ENCODE measurements around the gene NUTF2. TPM values are rescaled to one million over a fixed set of nuclear protein-coding genes. Genes with fewer than 3 reads are reported as not detected.

The NUTF2 gene
- total RNA-seq, 1 experiment from 2014 or later: 217 TPM

GRCh38 chr16:67886387-67886786 is 39.7 kb downstream of the NUTF2 start:
- H3K4me3 ChIP-seq (ENCODE audit: low read depth, low read length, poor library complexity, severe bottlenecking): no peak overlapping the region
- ChIA-PET POLR2A (ENCODE audit: low non-redundant PET) (no interaction called here), CTCF (no interaction called here)
- peaks cover 30% of the 10 kb centered on the region for H3K36me3 ChIP-seq (ENCODE audit: insufficient read depth, low read length, poor library complexity, severe bottlenecking)
- intact Hi-C loops (cut with micrococcal nuclease; ENCODE audit: unreplicated experiment): no loop called here
- DNase-seq (ENCODE audit: low spot score): no peak
- TF ChIP-seq EZH2 (IDR thresholded peaks at IDR 0.05; ENCODE audit: borderline replicate concordance, low read depth, low read length, poor library complexity, severe bottlenecking) (no peak), CTCF (conservative IDR thresholded peaks at IDR 0.05; ENCODE audit: low read depth, low read length) (no peak)
- H3K4me1 ChIP-seq (ENCODE audit: insufficient read depth, low read length, poor library complexity, severe bottlenecking): peaks cover 11% of the 10 kb centered on the region
- BruUV-seq (replicated peaks): no TSS peak
- no peaks in the 10 kb centered on the region for H3K27me3 ChIP-seq (replicated peaks; ENCODE audit: insufficient read depth, low read depth, low read length, poor library complexity)
- H3K9me3 ChIP-seq (ENCODE audit: low read depth, low read length, poor library complexity, severe bottlenecking): no peaks in the 10 kb centered on the region
- H3K27ac ChIP-seq (ENCODE audit: low read depth, low read length, poor library complexity, severe bottlenecking): no peak overlapping the region

- H3K27me3 ChIP-seq (replicated peaks; ENCODE audit: insufficient read depth, low read depth, low read length, poor library complexity): no peaks in the 10 kb centered on the region
- TF ChIP-seq CTCF (conservative IDR thresholded peaks at IDR 0.05; ENCODE audit: low read depth, low read length): no peak
- no peak for DNase-seq (ENCODE audit: low spot score)
- no peak overlapping the region for H3K4me3 ChIP-seq (ENCODE audit: low read depth, low read length, poor library complexity, severe bottlenecking)
- H3K36me3 ChIP-seq (ENCODE audit: insufficient read depth, low read length, poor library complexity, severe bottlenecking): peaks cover 17% of the 10 kb centered on the region
- peaks cover 11% of the 10 kb centered on the region for H3K4me1 ChIP-seq (ENCODE audit: insufficient read depth, low read length, poor library complexity, severe bottlenecking)
- BruUV-seq (replicated peaks): no TSS peak
- POLR2A ChIA-PET (ENCODE audit: low non-redundant PET): no interaction called here
- CTCF ChIA-PET: no interaction called here
- H3K27ac ChIP-seq (ENCODE audit: low read depth, low read length, poor library complexity, severe bottlenecking): no peak overlapping the region
- no peaks in the 10 kb centered on the region for H3K9me3 ChIP-seq (ENCODE audit: low read depth, low read length, poor library complexity, severe bottlenecking)
- intact Hi-C loops (cut with micrococcal nuclease; ENCODE audit: unreplicated experiment): no loop called here
Observed at GRCh38 chr16:67888331-67888730, 41.6 kb downstream of the NUTF2 start.

DNA sequence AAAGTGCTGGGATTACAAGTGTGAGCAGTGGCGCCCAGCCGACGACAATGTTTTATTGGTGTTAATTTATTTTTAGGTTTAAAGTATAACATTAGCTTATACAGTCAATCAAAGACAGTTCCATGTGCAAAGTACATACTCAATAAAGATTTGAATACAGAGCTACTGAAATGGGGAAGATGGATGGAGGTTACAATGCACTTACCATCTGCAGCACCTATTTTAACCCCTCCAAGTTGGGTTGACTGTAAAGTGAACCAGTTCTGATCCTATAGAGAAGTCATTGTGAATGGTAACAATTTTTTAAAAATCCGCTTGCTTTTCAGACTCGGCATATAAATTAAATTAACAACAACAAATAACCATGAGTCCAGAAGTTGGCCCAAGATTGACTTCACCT is 45.6 kb downstream of the NUTF2 start:
- CTCF ChIA-PET: interaction anchor here (0.6 to 1.6 kb wide), 2 partner anchors 8 to 49 kb away, joined by 3 to 5 read pairs; partner anchors contain the start of gene NRN1L
- intact Hi-C loops (cut with micrococcal nuclease; ENCODE audit: unreplicated experiment): no loop called here
- Histone ChIP-seq H3K27ac (ENCODE audit: low read depth, low read length, poor library complexity, severe bottlenecking) (peak overlapping the region; percentile 98), H3K4me1 (ENCODE audit: insufficient read depth, low read length, poor library complexity, severe bottlenecking) (peaks cover 6% of the 10 kb centered on the region), H3K36me3 (ENCODE audit: insufficient read depth, low read length, poor library complexity, severe bottlenecking) (no peaks in the 10 kb centered on the region), H3K4me3 (ENCODE audit: low read depth, low read length, poor library complexity, severe bottlenecking) (peak overlapping the region; percentile 100), H3K27me3 (replicated peaks; ENCODE audit: insufficient read depth, low read depth, low read length, poor library complexity) (no peaks in the 10 kb centered on the region), H3K9me3 (ENCODE audit: low read depth, low read length, poor library complexity, severe bottlenecking) (no peaks in the 10 kb centered on the region)
- DNase-seq (ENCODE audit: low spot score): no peak
- TSS peak; percentile 99 for BruUV-seq (replicated peaks)
- TF ChIP-seq CTCF (conservative IDR thresholded peaks at IDR 0.05; ENCODE audit: low read depth, low read length) (no peak), EZH2 (IDR thresholded peaks at IDR 0.05; ENCODE audit: borderline replicate concordance, low read depth, low read length, poor library complexity, severe bottlenecking) (no peak)
- POLR2A ChIA-PET (ENCODE audit: low non-redundant PET): interaction anchor here (0.7 kb wide), 1 partner anchor 32 kb away, joined by 3 read pairs; no protein-coding TSS in a partner anchor
